Endothelial cell of umbilical vein (primary cell): Measurements from ENCODE around the gene NCKAP5. TPM values are rescaled to one million over a fixed set of nuclear protein-coding genes. Genes with fewer than 3 reads are reported as not detected.

Experiments
- BruUV-seq: library from RNA; stranded (reverse); fragments of 400-500 nt; replicated peaks from 2 replicates; lab custom pipeline; 2021; lab: Mats Ljungman, UMichigan
- CTCF ChIA-PET: fragments of 300-600, 350-600 bp; sonication (Branson Sonifier 250); formaldehyde crosslinking; loops from one replicate; lab custom pipeline; 2021; ENCODE audit warnings: antibody characterized with exemption, inconsistent platforms; lab: Charles Lee
- POLR2A ChIA-PET: fragments of 300-600, 350-600 bp; sonication (Branson Sonifier 250); formaldehyde crosslinking; loops from one replicate; lab custom pipeline; 2021; ENCODE audit warnings: antibody characterized with exemption, inconsistent platforms; lab: Charles Lee
- DNase-seq: peaks from one replicate; pipeline ENCODE4 v3.0.0-alpha.2; 2011; ENCODE audit warnings: low read depth, low spot score
- FAIRE-seq: peaks from 2 replicates; lab custom pipeline; 2011; peaks lifted over from hg19 to GRCh38; lab: Jason Lieb, UNC
- H2AFZ ChIP-seq: 2 replicates; pipeline ENCODE4 v1.6.0; 2012; ENCODE audit warnings: low read depth, low read length, control low read depth, inconsistent platforms
- H3K27ac ChIP-seq: 2 replicates; pipeline ENCODE4 v1.5.1; 2011; ENCODE audit warnings: low read depth, mild to moderate bottlenecking, control low read depth, low read length, moderate library complexity; ENCODE audit not compliant: insufficient read depth
- H3K27me3 ChIP-seq, 2 experiments: 2 replicates each; pipeline versions ENCODE4 v1.6.0 to v1.6.1; 2011; ENCODE audit warnings: low read length in 2 of 2, mixed read lengths in 1 of 2; ENCODE audit not compliant: control insufficient read depth in 2 of 2, insufficient read depth in 2 of 2
- H3K36me3 ChIP-seq, 2 experiments: 2 replicates in 1 of 2; 3 replicates in 1 of 2; pipeline ENCODE4 v1.5.1; 2011; ENCODE audit warnings: low read length in 2 of 2, mild to moderate bottlenecking in 1 of 2, moderate library complexity in 1 of 2; ENCODE audit not compliant: control insufficient read depth in 2 of 2, insufficient read depth in 2 of 2; ENCODE audit errors: extremely low read depth in 1 of 2
- H3K4me1 ChIP-seq: 3 replicates; pipeline ENCODE4 v1.5.1; 2011; ENCODE audit warnings: mild to moderate bottlenecking, low read length; ENCODE audit not compliant: control insufficient read depth, insufficient read depth; ENCODE audit errors: extremely low read depth
- H3K4me2 ChIP-seq: 2 replicates; pipeline ENCODE4 v1.6.1; 2011; ENCODE audit warnings: low read length, control low read depth, mixed read lengths; ENCODE audit not compliant: insufficient read depth
- H3K4me3 ChIP-seq, 3 experiments: fragments of 200-600 bp in 1 of 3; sonication (generic), shearing (Covaris generic) in 1 of 3; replicated peaks in 1 of 3; 2 replicates each; pipeline ENCODE4 v1.5.1; 2011 to 2016; ENCODE audit warnings: control low read depth in 3 of 3, low read length in 3 of 3, mild to moderate bottlenecking in 2 of 3, inconsistent platforms in 1 of 3, low read depth in 1 of 3, moderate library complexity in 1 of 3; ENCODE audit not compliant: insufficient read depth in 1 of 3
- H3K79me2 ChIP-seq: 2 replicates; pipeline ENCODE4 v1.6.0; 2012; ENCODE audit warnings: low read length, inconsistent platforms; ENCODE audit not compliant: control insufficient read depth, insufficient read depth
- H3K9ac ChIP-seq: replicated peaks from 2 replicates; pipeline ENCODE3; 2011; ENCODE audit warnings: low read length, control low read depth; ENCODE audit not compliant: insufficient read depth; ENCODE audit errors: extremely low read depth
- H3K9me1 ChIP-seq: replicated peaks from 3 replicates; pipeline ENCODE4 v1.6.0; 2011; ENCODE audit warnings: mild to moderate bottlenecking, low read length; ENCODE audit not compliant: control insufficient read depth, insufficient read depth; ENCODE audit errors: extremely low read depth
- H3K9me3 ChIP-seq: replicated peaks from 2 replicates; pipeline ENCODE4 v1.5.1; 2012; ENCODE audit warnings: low read length, inconsistent platforms; ENCODE audit not compliant: control insufficient read depth, insufficient read depth
- H4K20me1 ChIP-seq: replicated peaks from 2 replicates; pipeline ENCODE3; 2011; ENCODE audit warnings: mild to moderate bottlenecking, low read length; ENCODE audit not compliant: control insufficient read depth, insufficient read depth; ENCODE audit errors: extremely low read depth
- CTCF ChIP-seq, 2 donors: IDR thresholded peaks; 1 replicate in 1 of 2; 2 replicates in 1 of 2; pipeline ENCODE4 v1.5.1; 2011; ENCODE audit warnings: low read length in 2 of 2, mild to moderate bottlenecking in 2 of 2, moderate library complexity in 2 of 2, control low read depth in 1 of 2, inconsistent platforms in 1 of 2, low read depth in 1 of 2; ENCODE audit not compliant: insufficient read depth in 1 of 2; ENCODE audit errors: extremely low read depth in 1 of 2
- FOS ChIP-seq: IDR thresholded peaks from 2 replicates; pipeline ENCODE4 v1.6.1; 2011; ENCODE audit warnings: mild to moderate bottlenecking, low read length, moderate library complexity, borderline replicate concordance; ENCODE audit not compliant: insufficient read depth
- GATA2 ChIP-seq: IDR thresholded peaks from 2 replicates; pipeline ENCODE4 v1.7.0; 2011; ENCODE audit warnings: low read depth, mild to moderate bottlenecking, moderate library complexity, mixed read lengths, low read length; ENCODE audit not compliant: insufficient read length, insufficient read depth
- JUN ChIP-seq: IDR thresholded peaks from 2 replicates; pipeline ENCODE4 v1.6.1; 2011; ENCODE audit warnings: borderline replicate concordance, low read depth; ENCODE audit not compliant: insufficient read length, insufficient read depth
- POLR2AphosphoS5 ChIP-seq: IDR thresholded peaks from 2 replicates; pipeline ENCODE4 v1.6.1; 2012; ENCODE audit warnings: low read depth, mild to moderate bottlenecking, control low read depth, low read length, moderate library complexity; ENCODE audit not compliant: insufficient read depth
- dilution Hi-C: fragments of 300-500 bp; cut with MboI; formaldehyde crosslinking; loops from one replicate; pipeline ENCODE4 v1.15.0; 2019; ENCODE audit warnings: low sequenced_read_pairs; ENCODE audit not compliant: extremely low pct_ligation_motif_present
- intact Hi-C: fragments of 100-400 bp; cut with micrococcal nuclease; formaldehyde crosslinking; loops from one replicate; pipeline ENCODE4 v1.10.0; 2022
- polyA plus RNA-seq, 4 experiments: library from polyadenylated mRNA; depleted of rRNA in 3 of 4; stranded (reverse) in 3 of 4; unstranded in 1 of 4; fragments of >200 nt; gene quantifications; 2 replicates each; pipeline versions ENCODE4 v1.2.1 to v1.2.3, GENCODE V29; 2011 to 2012; ENCODE audit warnings: missing spikeins in 1 of 4
- total RNA-seq: library from RNA; stranded (reverse); gene quantifications from 2 replicates; pipeline ENCODE4 v1.2.3, GENCODE V29; 2021

The NCKAP5 gene
- total and polyA plus RNA-seq, 2 donors (not counting 3 experiments of a cell fraction or from before 2014, with no cell fraction given) = 0.47 to 3.3 TPM

DNA sequence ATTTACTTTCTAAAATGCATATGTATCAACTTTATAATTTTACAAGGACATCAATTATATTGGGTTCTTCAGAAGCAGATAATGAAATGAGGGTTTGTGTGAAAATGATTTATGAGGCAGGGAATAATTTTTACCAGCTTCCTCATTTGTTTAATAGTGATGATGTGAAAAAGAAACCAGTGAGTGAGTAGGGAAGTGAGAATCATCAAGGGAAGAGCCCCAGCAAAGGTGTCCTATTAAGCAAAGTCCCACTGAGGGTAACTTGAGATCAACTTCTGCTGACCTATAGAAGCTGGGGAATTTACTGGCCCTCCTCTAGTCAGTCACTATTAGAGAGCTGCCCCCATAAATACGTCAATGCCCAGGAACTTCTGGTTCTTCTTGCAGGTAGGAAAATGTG lies 631.5 kb downstream of the NCKAP5 start:
- intact Hi-C loops = no loop called here
- POLR2A ChIA-PET = no interaction called here

More for the DNA sequence above, 631.5 kb downstream of the NCKAP5 start:
- no peak overlapping the region for H3K27ac ChIP-seq
- no peaks in the 10 kb centered on the region for H3K9me1 ChIP-seq
- no peak overlapping the region for H2AFZ ChIP-seq
- H3K9ac ChIP-seq = no peak overlapping the region
- dilution Hi-C loops = no loop called here
- no peaks in the 10 kb centered on the region for H3K27me3 ChIP-seq
- no peak overlapping the region for H3K4me2 ChIP-seq
- H3K36me3 ChIP-seq = no peaks in the 10 kb centered on the region
- no peaks in the 10 kb centered on the region for H3K4me1 ChIP-seq
- FAIRE-seq (no peak), DNase-seq (no peak)
- H3K9me3 ChIP-seq = no peaks in the 10 kb centered on the region
- BruUV-seq = no TSS peak
- no peaks in the 10 kb centered on the region for H3K79me2 ChIP-seq
- TF ChIP-seq JUN = no peak
- TF ChIP-seq CTCF (IDR thresholded peaks at IDR 0.05; ENCODE audit: extremely low read depth in 1 of 2, insufficient read depth in 1 of 2, low read depth in 1 of 2, low read length in 2 of 2) = no peak
- no peak for TF ChIP-seq FOS
- TF ChIP-seq POLR2AphosphoS5 = no peak
- no peak for TF ChIP-seq GATA2
- no peak overlapping the region for H3K4me3 ChIP-seq
- no peaks in the 10 kb centered on the region for H4K20me1 ChIP-seq
- CTCF ChIA-PET = no interaction called here
